ENCODE measurements around the gene OPCML. TPM values are rescaled to one million over a fixed set of nuclear protein-coding genes. Genes with fewer than 3 reads are reported as not detected.

OPCML gene
- total RNA-seq, 3 donors from 2014 or later (not counting 1 experiment from before 2014, with no cell fraction given) = not detected

- 69% methylated on average over 6 of the region's 7 CpGs for WGBS (ENCODE audit: insufficient coverage)
- H3K27ac Mint-ChIP-seq = no peak overlapping the region
- TF ChIP-seq, protein P1, sequence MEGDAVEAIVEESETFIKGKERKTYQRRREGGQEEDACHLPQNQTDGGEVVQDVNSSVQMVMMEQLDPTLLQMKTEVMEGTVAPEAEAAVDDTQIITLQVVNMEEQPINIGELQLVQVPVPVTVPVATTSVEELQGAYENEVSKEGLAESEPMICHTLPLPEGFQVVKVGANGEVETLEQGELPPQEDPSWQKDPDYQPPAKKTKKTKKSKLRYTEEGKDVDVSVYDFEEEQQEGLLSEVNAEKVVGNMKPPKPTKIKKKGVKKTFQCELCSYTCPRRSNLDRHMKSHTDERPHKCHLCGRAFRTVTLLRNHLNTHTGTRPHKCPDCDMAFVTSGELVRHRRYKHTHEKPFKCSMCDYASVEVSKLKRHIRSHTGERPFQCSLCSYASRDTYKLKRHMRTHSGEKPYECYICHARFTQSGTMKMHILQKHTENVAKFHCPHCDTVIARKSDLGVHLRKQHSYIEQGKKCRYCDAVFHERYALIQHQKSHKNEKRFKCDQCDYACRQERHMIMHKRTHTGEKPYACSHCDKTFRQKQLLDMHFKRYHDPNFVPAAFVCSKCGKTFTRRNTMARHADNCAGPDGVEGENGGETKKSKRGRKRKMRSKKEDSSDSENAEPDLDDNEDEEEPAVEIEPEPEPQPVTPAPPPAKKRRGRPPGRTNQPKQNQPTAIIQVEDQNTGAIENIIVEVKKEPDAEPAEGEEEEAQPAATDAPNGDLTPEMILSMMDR (IDR thresholded peaks at IDR 0.05) = no peak
- H3K27ac ChIP-seq (ENCODE audit: low read length) = no peak overlapping the region
- H3K36me3 Mint-ChIP-seq = no peaks in the 10 kb centered on the region
- intact Hi-C loops (cut with micrococcal nuclease) = no loop called here
- no peaks in the 10 kb centered on the region for H3K4me1 ChIP-seq (ENCODE audit: control insufficient read depth, insufficient read depth, low read length)
- no peaks in the 10 kb centered on the region for H3K9me3 Mint-ChIP-seq
- no peaks in the 10 kb centered on the region for H3K27me3 ChIP-seq (ENCODE audit: control insufficient read depth, insufficient read depth, low read length)
- no peaks in the 10 kb centered on the region for H3K9me3 ChIP-seq (ENCODE audit: control insufficient read depth, insufficient read depth, low read length)
- H3K27me3 Mint-ChIP-seq (ENCODE audit: low read depth in 2 of 2) = peaks cover 0 to 1% of the 10 kb centered on the region in 2 donors
- no peak for ATAC-seq
- no peak for DNase-seq
- H3K36me3 ChIP-seq (ENCODE audit: control insufficient read depth, insufficient read depth, low read length) = no peaks in the 10 kb centered on the region
- H3K4me1 Mint-ChIP-seq = peaks cover 0 to 4% of the 10 kb centered on the region in 2 donors
- no peak overlapping the region for H3K4me3 ChIP-seq (ENCODE audit: low read length)
- no peak overlapping the region for H3K4me3 Mint-ChIP-seq
Measured at GRCh38 chr11:133160754-133161153, 371.5 kb downstream of the OPCML start.

DNA sequence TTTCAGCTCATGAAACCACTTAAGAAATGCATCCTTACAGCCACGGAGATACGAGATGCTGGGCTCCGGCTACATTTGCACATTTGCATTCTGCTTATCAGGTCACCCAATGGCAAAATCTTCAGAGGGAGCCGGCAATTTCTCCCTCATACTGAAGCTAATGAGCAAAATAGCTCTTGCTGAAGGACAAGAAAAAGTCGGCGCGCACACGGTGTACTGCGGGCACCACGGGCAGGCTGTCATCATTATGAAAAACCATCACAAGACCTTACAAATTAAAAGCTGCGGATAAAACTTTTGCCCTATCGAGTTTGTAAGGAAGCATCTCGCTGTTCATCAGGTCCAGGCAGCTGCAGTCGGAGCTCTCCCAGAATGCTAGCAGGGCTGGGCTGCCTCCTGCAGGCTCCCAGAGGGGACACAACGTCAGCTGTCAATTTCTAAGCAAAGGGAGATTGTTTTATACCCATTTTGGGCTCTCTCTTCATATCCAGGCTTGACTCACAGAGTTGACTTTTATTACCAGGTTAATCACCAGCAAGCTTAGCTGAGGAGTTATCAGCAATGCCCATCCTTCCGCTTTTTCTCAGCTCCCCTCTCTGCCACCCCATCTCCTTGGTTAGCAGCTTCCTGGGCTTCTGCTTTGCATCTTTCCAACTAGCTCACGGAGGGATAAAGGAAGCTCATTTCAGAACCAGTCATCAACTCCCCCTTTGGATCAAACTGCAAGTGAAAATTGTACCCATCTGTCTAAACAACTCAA, 375.1 kb downstream of the OPCML start:
- Mint-ChIP-seq H3K4me1 (no peaks in the 10 kb centered on the region), H3K27me3 (ENCODE audit: low read depth in 2 of 2) (peaks cover 0 to 5% of the 10 kb centered on the region in 2 donors), H3K27ac (no peak overlapping the region), H3K36me3 (no peaks in the 10 kb centered on the region), H3K9me3 (no peaks in the 10 kb centered on the region), H3K4me3 (no peak overlapping the region)
- no peaks in the 10 kb centered on the region for H3K9me3 ChIP-seq (ENCODE audit: control insufficient read depth, insufficient read depth, low read length)
- ATAC-seq = no peak
- H3K4me1 ChIP-seq (ENCODE audit: control insufficient read depth, insufficient read depth, low read length) = no peaks in the 10 kb centered on the region
- WGBS (ENCODE audit: insufficient coverage) = 53% methylated on average over 17 of the region's 17 CpGs
- H3K27ac ChIP-seq (ENCODE audit: low read length) = no peak overlapping the region
- DNase-seq = no peak
- no peaks in the 10 kb centered on the region for H3K27me3 ChIP-seq (ENCODE audit: control insufficient read depth, insufficient read depth, low read length)
- TF ChIP-seq, protein P1 (IDR thresholded peaks at IDR 0.05) = no peak
- H3K4me3 ChIP-seq (ENCODE audit: low read length) = no peak overlapping the region
- intact Hi-C loops (cut with micrococcal nuclease) = no loop called here
- no peaks in the 10 kb centered on the region for H3K36me3 ChIP-seq (ENCODE audit: control insufficient read depth, insufficient read depth, low read length)

DNA sequence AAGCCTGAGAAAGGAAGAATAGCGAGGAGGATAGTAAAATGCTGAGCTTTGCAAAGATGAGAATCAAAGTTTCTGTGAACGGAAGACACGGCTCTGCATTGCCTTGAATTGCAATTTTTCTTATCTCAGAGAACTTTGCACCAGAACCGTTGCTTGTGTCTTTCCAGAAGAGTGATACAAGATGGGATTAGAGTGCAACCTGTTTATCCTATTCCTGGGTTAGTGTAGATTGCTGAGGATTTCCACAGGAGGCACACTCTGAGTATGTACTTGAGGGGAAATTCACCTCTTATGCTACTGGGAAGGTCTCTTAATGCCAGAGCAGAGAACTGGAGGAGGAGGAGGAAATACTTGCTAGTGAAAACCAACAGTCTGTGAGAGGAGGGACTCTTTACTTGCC, 377.5 kb downstream of the OPCML start:
- Mint-ChIP-seq H3K36me3 (no peaks in the 10 kb centered on the region), H3K4me1 (no peaks in the 10 kb centered on the region), H3K4me3 (no peak overlapping the region), H3K27me3 (ENCODE audit: low read depth in 2 of 2) (peaks cover 0 to 5% of the 10 kb centered on the region in 2 donors), H3K27ac (no peak overlapping the region), H3K9me3 (no peaks in the 10 kb centered on the region)
- H3K4me1 ChIP-seq (ENCODE audit: control insufficient read depth, insufficient read depth, low read length) = no peaks in the 10 kb centered on the region
- H3K27ac ChIP-seq (ENCODE audit: low read length) = no peak overlapping the region
- TF ChIP-seq, protein P1 (IDR thresholded peaks at IDR 0.05) = no peak
- intact Hi-C loops (cut with micrococcal nuclease) = no loop called here
- H3K4me3 ChIP-seq (ENCODE audit: low read length) = no peak overlapping the region
- WGBS (ENCODE audit: insufficient coverage) = 76% methylated on average over 4 of the region's 4 CpGs
- DNase-seq (no peak), ATAC-seq (no peak)
- no peaks in the 10 kb centered on the region for H3K27me3 ChIP-seq (ENCODE audit: control insufficient read depth, insufficient read depth, low read length)
- H3K36me3 ChIP-seq (ENCODE audit: control insufficient read depth, insufficient read depth, low read length) = no peaks in the 10 kb centered on the region
- H3K9me3 ChIP-seq (ENCODE audit: control insufficient read depth, insufficient read depth, low read length) = no peaks in the 10 kb centered on the region

DNA sequence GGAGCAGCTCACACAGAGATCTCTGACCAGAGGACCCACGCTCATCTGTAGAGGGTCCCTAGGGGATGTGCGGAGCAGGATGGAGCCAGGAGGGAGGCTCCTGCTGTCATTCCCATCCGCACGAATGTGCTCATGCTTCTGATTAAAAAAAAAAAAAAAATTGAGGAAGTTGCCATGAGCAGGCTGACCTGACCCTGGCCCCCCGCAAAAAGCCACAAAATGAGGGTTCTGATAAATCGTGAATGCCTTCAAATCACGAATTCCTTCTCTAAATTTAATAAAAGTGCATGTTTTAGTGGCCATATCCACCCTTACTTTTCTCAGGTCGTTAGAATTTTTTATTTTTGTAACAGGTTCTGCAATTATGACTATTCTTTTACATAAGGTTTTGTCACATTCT, 378.2 kb downstream of the OPCML start:
- Mint-ChIP-seq H3K27me3 (ENCODE audit: low read depth in 2 of 2) (peaks cover 0 to 5% of the 10 kb centered on the region in 2 donors), H3K4me1 (no peaks in the 10 kb centered on the region), H3K4me3 (no peak overlapping the region), H3K36me3 (no peaks in the 10 kb centered on the region), H3K27ac (no peak overlapping the region), H3K9me3 (no peaks in the 10 kb centered on the region)
- Histone ChIP-seq H3K27ac (ENCODE audit: low read length) (no peak overlapping the region), H3K27me3 (ENCODE audit: control insufficient read depth, insufficient read depth, low read length) (no peaks in the 10 kb centered on the region), H3K9me3 (ENCODE audit: control insufficient read depth, insufficient read depth, low read length) (no peaks in the 10 kb centered on the region), H3K36me3 (ENCODE audit: control insufficient read depth, insufficient read depth, low read length) (no peaks in the 10 kb centered on the region), H3K4me3 (ENCODE audit: low read length) (no peak overlapping the region), H3K4me1 (ENCODE audit: control insufficient read depth, insufficient read depth, low read length) (no peaks in the 10 kb centered on the region)
- DNase-seq (no peak), ATAC-seq (no peak)
- WGBS (ENCODE audit: insufficient coverage) = 20% methylated on average over 7 of the region's 8 CpGs
- TF ChIP-seq, protein P1 (IDR thresholded peaks at IDR 0.05) = no peak
- intact Hi-C loops (cut with micrococcal nuclease) = no loop called here

Measured in natural killer cell (primary cell).